IMR-90 (cell line): ENCODE measurements around the gene DDX24. TPM values are rescaled to one million over a fixed set of nuclear protein-coding genes. Genes with fewer than 3 reads are reported as not detected.

ENCODE experiments used
- ATAC-seq: fragments of 200-7000 bp; cut with Tn5 transposase; 2 replicates; pipeline ENCODE4 v1.9.1; 2020; ENCODE audit warnings: low read depth, mild to moderate bottlenecking, moderate library complexity
- BruUV-seq: library from RNA; stranded (reverse); fragments of 400-500 nt; replicated peaks from 2 replicates; lab custom pipeline; 2021; lab: Mats Ljungman, UMichigan
- CTCF ChIA-PET: fragments of 300-600 bp; formaldehyde crosslinking; extraction: SDS; loops from one replicate; lab custom pipeline; 2021; ENCODE audit warnings: antibody characterized with exemption; lab: Yijun Ruan, JAX
- POLR2A ChIA-PET: fragments of 300-600 bp; sonication (Branson Sonifier 250); formaldehyde crosslinking; loops from one replicate; lab custom pipeline; 2022; ENCODE audit warnings: antibody characterized with exemption; ENCODE audit not compliant: unreplicated experiment; lab: Charles Lee
- DNase-seq: peaks from one replicate; pipeline ENCODE4 v3.0.0; 2013
- H2AFZ ChIP-seq: replicated peaks from 2 replicates; pipeline ENCODE3; 2013; ENCODE audit warnings: low read length, mild to moderate bottlenecking; ENCODE audit not compliant: poor library complexity
- H2AK5ac ChIP-seq: 2 replicates; pipeline ENCODE4 v1.6.1; 2013; ENCODE audit warnings: low read depth, low read length, inconsistent platforms
- H2AK9ac ChIP-seq: replicated peaks from 2 replicates; pipeline ENCODE3; 2013; ENCODE audit warnings: mild to moderate bottlenecking, low read depth, low read length, moderate library complexity; ENCODE audit not compliant: poor library complexity
- H2BK120ac ChIP-seq: 2 replicates; pipeline ENCODE4 v1.6.1; 2013; ENCODE audit warnings: low read depth, low read length, inconsistent platforms
- H2BK15ac ChIP-seq: 3 replicates; pipeline ENCODE4 v1.6.1; 2013; ENCODE audit warnings: low read depth, low read length, inconsistent platforms
- H2BK20ac ChIP-seq: 2 replicates; pipeline ENCODE4 v1.6.1; 2013; ENCODE audit warnings: low read depth, mild to moderate bottlenecking, inconsistent platforms, low read length, moderate library complexity
- H2BK5ac ChIP-seq: 2 replicates; pipeline ENCODE4 v1.6.1; 2013; ENCODE audit warnings: mild to moderate bottlenecking, low read depth, low read length, inconsistent platforms; ENCODE audit not compliant: poor library complexity, severe bottlenecking
- H3K14ac ChIP-seq: replicated peaks from 2 replicates; pipeline ENCODE4 v1.6.1; 2013; ENCODE audit warnings: low read depth, low read length, inconsistent platforms
- H3K18ac ChIP-seq: 2 replicates; pipeline ENCODE4 v1.6.1; 2013; ENCODE audit warnings: low read depth, low read length, control low read depth
- H3K23ac ChIP-seq: 2 replicates; pipeline ENCODE4 v1.6.1; 2013; ENCODE audit warnings: low read depth, low read length, inconsistent platforms
- H3K27ac ChIP-seq: 2 replicates; pipeline ENCODE4 v1.5.1; 2013; ENCODE audit warnings: mild to moderate bottlenecking, control low read depth, low read length; ENCODE audit not compliant: insufficient read depth
- H3K27me3 ChIP-seq: 2 replicates; pipeline ENCODE4 v1.6.1; 2013; ENCODE audit warnings: low read length; ENCODE audit not compliant: control insufficient read depth, insufficient read depth
- H3K36me3 ChIP-seq: 2 replicates; pipeline ENCODE4 v1.6.1; 2013; ENCODE audit warnings: low read length, mixed read lengths; ENCODE audit not compliant: control insufficient read depth, insufficient read depth
- H3K4ac ChIP-seq: 2 replicates; pipeline ENCODE4 v1.6.1; 2013; ENCODE audit warnings: low read depth, low read length, inconsistent platforms
- H3K4me1 ChIP-seq: 2 replicates; pipeline ENCODE4 v1.6.1; 2013; ENCODE audit warnings: low read length, mixed read lengths; ENCODE audit not compliant: control insufficient read depth, insufficient read depth
- H3K4me2 ChIP-seq: 2 replicates; pipeline ENCODE4 v1.6.1; 2013; ENCODE audit warnings: low read depth, mild to moderate bottlenecking, control low read depth, low read length, moderate library complexity
- H3K4me3 ChIP-seq: 2 replicates; pipeline ENCODE4 v1.5.1; 2013; ENCODE audit warnings: low read depth, mild to moderate bottlenecking, control low read depth, low read length, moderate library complexity; ENCODE audit not compliant: insufficient read depth
- H3K56ac ChIP-seq: 2 replicates; pipeline ENCODE4 v1.6.1; 2013; ENCODE audit warnings: low read length, inconsistent platforms; ENCODE audit not compliant: insufficient read depth; ENCODE audit errors: extremely low read depth
- H3K79me1 ChIP-seq, 2 experiments: 2 replicates each; pipeline ENCODE4 v1.6.1; 2013; ENCODE audit warnings: low read length in 2 of 2, inconsistent platforms in 1 of 2, low read depth in 1 of 2
- H3K9ac ChIP-seq: 2 replicates; pipeline ENCODE4 v1.6.1; 2013; ENCODE audit warnings: low read depth, low read length, control low read depth
- H3K9me1 ChIP-seq: 2 replicates; pipeline ENCODE4 v1.6.1; 2013; ENCODE audit warnings: low read length, inconsistent platforms; ENCODE audit not compliant: insufficient read depth
- H3K9me3 ChIP-seq: 2 replicates; pipeline ENCODE4 v1.6.1; 2013; ENCODE audit warnings: low read length; ENCODE audit not compliant: control insufficient read depth, insufficient read depth
- H4K20me1 ChIP-seq: 2 replicates; pipeline ENCODE4 v1.6.1; 2013; ENCODE audit warnings: low read length, inconsistent platforms; ENCODE audit not compliant: insufficient read depth
- H4K5ac ChIP-seq: 2 replicates; pipeline ENCODE4 v1.6.1; 2013; ENCODE audit warnings: mild to moderate bottlenecking, low read depth, low read length, control low read depth
- H4K8ac ChIP-seq, 2 experiments: 2 replicates each; pipeline ENCODE4 v1.6.1; 2013; ENCODE audit warnings: low read depth in 2 of 2, low read length in 2 of 2, control low read depth in 1 of 2, inconsistent platforms in 1 of 2
- H4K91ac ChIP-seq: 2 replicates; pipeline ENCODE4 v1.6.1; 2013; ENCODE audit warnings: low read depth, low read length, inconsistent platforms; ENCODE audit not compliant: insufficient read depth
- BHLHE40 ChIP-seq: fragments of 150-350 bp; IDR thresholded peaks from 2 replicates; pipeline ENCODE4 v1.6.1; 2016; ENCODE audit warnings: mild to moderate bottlenecking, low read depth, low read length
- CEBPB ChIP-seq: IDR thresholded peaks from 2 replicates; pipeline ENCODE4 v1.6.1; 2012; ENCODE audit warnings: low read depth, low read length, improper control_type of control experiment
- CHD1 ChIP-seq: IDR thresholded peaks from 2 replicates; pipeline ENCODE4 v1.6.1; 2012; ENCODE audit warnings: low read depth, low read length, improper control_type of control experiment
- CTCF ChIP-seq: conservative IDR thresholded peaks from 2 replicates; pipeline ENCODE4 v1.5.1; 2012; ENCODE audit warnings: mild to moderate bottlenecking, low read depth, low read length, improper control_type of control experiment
- FOS ChIP-seq: fragments of 150-350 bp; IDR thresholded peaks from 2 replicates; pipeline ENCODE4 v1.6.1; 2016; ENCODE audit warnings: low read depth, low read length
- MAFK ChIP-seq: IDR thresholded peaks from 2 replicates; pipeline ENCODE4 v1.6.1; 2012; ENCODE audit warnings: low read depth, low read length, improper control_type of control experiment
- MAZ ChIP-seq: IDR thresholded peaks from 2 replicates; pipeline ENCODE4 v1.6.1; 2012; ENCODE audit warnings: low read depth, mild to moderate bottlenecking, low read length, improper control_type of control experiment, moderate library complexity, borderline replicate concordance
- MXI1 ChIP-seq: IDR thresholded peaks from 2 replicates; pipeline ENCODE4 v1.6.1; 2012; ENCODE audit warnings: low read depth, mild to moderate bottlenecking, low read length, moderate library complexity, borderline replicate concordance
- NFE2L2 ChIP-seq: fragments of 150-350 bp; IDR thresholded peaks from 2 replicates; pipeline ENCODE4 v1.6.1; 2016; ENCODE audit warnings: low read depth, mild to moderate bottlenecking, low read length
- POLR2A ChIP-seq: IDR thresholded peaks from 2 replicates; pipeline ENCODE4 v1.6.1; 2012; ENCODE audit warnings: mild to moderate bottlenecking, low read depth, low read length
- RAD21 ChIP-seq: IDR thresholded peaks from 2 replicates; pipeline ENCODE4 v1.6.1; 2012; ENCODE audit warnings: low read length, improper control_type of control experiment
- RCOR1 ChIP-seq: IDR thresholded peaks from 2 replicates; pipeline ENCODE4 v1.6.1; 2012; ENCODE audit warnings: mild to moderate bottlenecking, low read length, improper control_type of control experiment; ENCODE audit not compliant: insufficient replicate concordance
- RFX5 ChIP-seq: IDR thresholded peaks from 2 replicates; pipeline ENCODE4 v1.8.0; 2012; ENCODE audit warnings: low read depth, mild to moderate bottlenecking, low read length, moderate library complexity
- SMC3 ChIP-seq: fragments of 150-350 bp; IDR thresholded peaks from 2 replicates; pipeline ENCODE4 v1.6.1; 2016; ENCODE audit warnings: low read depth, mild to moderate bottlenecking, antibody characterized with exemption, low read length, moderate library complexity
- dilution Hi-C: fragments of 300-500 bp; cut with HindIII; formaldehyde crosslinking; loops from one replicate; pipeline ENCODE4 v1.14.3; 2018; ENCODE audit warnings: low sequenced_read_pairs; ENCODE audit not compliant: unreplicated experiment
- in situ Hi-C: fragments of 300-500 bp; cut with MboI; formaldehyde crosslinking; loops from 3 replicates; pipeline ENCODE4 v1.14.3; 2019; ENCODE audit warnings: low sequenced_read_pairs, inconsistent platforms, mixed read lengths
- intact Hi-C: fragments of 100-400 bp; cut with micrococcal nuclease; formaldehyde crosslinking; loops from 2 replicates; pipeline ENCODE4 v1.10.0; 2022
- polyA plus RNA-seq, 3 experiments: library from polyadenylated mRNA; depleted of rRNA; stranded (reverse); fragments of >200 nt; gene quantifications; 2 replicates each; pipeline ENCODE4 v1.2.3, GENCODE V29; 2012; ENCODE audit warnings: low replicate concordance in 1 of 3
- total RNA-seq: library from RNA; depleted of rRNA; stranded (reverse); fragments of >200 nt; gene quantifications from 2 replicates; pipeline ENCODE4 v1.2.3, GENCODE V29; 2012
- TF ChIP-seq, protein P1 (sequence below): fragments of 150-350 bp; IDR thresholded peaks from 2 replicates; pipeline ENCODE4 v1.6.1; 2017; ENCODE audit warnings: mild to moderate bottlenecking, antibody characterized with exemption, low read length, low read depth
- TF ChIP-seq, protein P2 (sequence below): fragments of 150-350 bp; IDR thresholded peaks from 2 replicates; pipeline ENCODE4 v1.6.1; 2016; ENCODE audit warnings: low read depth, mild to moderate bottlenecking, low read length, moderate library complexity, borderline replicate concordance

Gene DDX24
- total and polyA plus RNA-seq, 2 of the 4 experiments (the other 2 are of a cell fraction), result 134 to 155 TPM

DNA sequence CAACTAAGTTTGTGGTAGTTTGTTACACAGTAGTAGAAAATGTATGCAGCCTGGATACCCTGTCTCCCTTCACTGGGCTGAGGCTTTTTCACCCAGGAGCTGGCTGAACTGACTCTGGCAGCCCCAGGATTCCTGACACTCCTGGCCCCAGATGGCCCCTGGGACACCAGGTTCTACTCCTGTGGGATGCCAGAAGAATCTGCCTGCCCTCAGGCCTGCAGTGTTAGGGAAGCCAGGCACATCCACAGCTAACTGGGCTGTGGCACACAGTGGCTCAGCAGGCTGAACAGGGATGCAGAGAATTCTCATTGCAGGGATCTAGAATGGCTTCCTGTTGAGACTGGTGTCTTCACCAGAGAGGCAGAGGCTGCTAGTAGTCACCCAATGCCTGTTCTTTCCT lies 38.1 kb upstream of the DDX24 start:
- H3K9me3 ChIP-seq, result peaks cover 3% of the 10 kb centered on the region
- dilution Hi-C loops (no loop called here), intact Hi-C loops (no loop called here), in situ Hi-C loops (no loop called here)
- no peak overlapping the region for H3K56ac ChIP-seq
- TF ChIP-seq CTCF, result no peak
- TF ChIP-seq CEBPB, result no peak
- TF ChIP-seq, protein P1, sequence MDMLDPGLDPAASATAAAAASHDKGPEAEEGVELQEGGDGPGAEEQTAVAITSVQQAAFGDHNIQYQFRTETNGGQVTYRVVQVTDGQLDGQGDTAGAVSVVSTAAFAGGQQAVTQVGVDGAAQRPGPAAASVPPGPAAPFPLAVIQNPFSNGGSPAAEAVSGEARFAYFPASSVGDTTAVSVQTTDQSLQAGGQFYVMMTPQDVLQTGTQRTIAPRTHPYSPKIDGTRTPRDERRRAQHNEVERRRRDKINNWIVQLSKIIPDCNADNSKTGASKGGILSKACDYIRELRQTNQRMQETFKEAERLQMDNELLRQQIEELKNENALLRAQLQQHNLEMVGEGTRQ, result no peak
- TF ChIP-seq MAZ, result no peak
- no peak for TF ChIP-seq RAD21
- TF ChIP-seq, protein P2, sequence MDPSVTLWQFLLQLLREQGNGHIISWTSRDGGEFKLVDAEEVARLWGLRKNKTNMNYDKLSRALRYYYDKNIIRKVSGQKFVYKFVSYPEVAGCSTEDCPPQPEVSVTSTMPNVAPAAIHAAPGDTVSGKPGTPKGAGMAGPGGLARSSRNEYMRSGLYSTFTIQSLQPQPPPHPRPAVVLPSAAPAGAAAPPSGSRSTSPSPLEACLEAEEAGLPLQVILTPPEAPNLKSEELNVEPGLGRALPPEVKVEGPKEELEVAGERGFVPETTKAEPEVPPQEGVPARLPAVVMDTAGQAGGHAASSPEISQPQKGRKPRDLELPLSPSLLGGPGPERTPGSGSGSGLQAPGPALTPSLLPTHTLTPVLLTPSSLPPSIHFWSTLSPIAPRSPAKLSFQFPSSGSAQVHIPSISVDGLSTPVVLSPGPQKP, result no peak
- TF ChIP-seq NFE2L2, result no peak
- no peak for TF ChIP-seq POLR2A
- TF ChIP-seq FOS, result no peak
- TF ChIP-seq BHLHE40, result no peak
- TF ChIP-seq RCOR1, result no peak
- TF ChIP-seq CHD1, result no peak
- TF ChIP-seq RFX5, result no peak
- no peak for TF ChIP-seq MAFK
- no peak for TF ChIP-seq SMC3
- TF ChIP-seq MXI1, result no peak
- no peak overlapping the region for H4K8ac ChIP-seq
- ChIA-PET CTCF (interaction anchor here (1.0 kb wide), 1 partner anchor 18 kb away, joined by 3 read pairs; no protein-coding TSS in a partner anchor), POLR2A (no interaction called here)
- H3K9me1 ChIP-seq, result peaks cover 7% of the 10 kb centered on the region; the same call in 1 of the 2 replicates
- no peak overlapping the region for H2BK5ac ChIP-seq
- H2BK120ac ChIP-seq, result no peak overlapping the region
- H2BK20ac ChIP-seq, result no peak overlapping the region
- no peaks in the 10 kb centered on the region for H3K79me1 ChIP-seq
- no peak overlapping the region for H2AK9ac ChIP-seq
- no peak overlapping the region for H2AFZ ChIP-seq
- H3K4me3 ChIP-seq, result no peak overlapping the region
- H4K5ac ChIP-seq, result no peak overlapping the region
- H3K4ac ChIP-seq, result no peak overlapping the region
- H3K4me2 ChIP-seq, result no peak overlapping the region
- H4K20me1 ChIP-seq, result 0 out of 2 replicates have a peak, but pooled peaks cover 2% of the 10 kb centered on the region
- DNase-seq (no peak), ATAC-seq (no peak)
- no peak overlapping the region for H3K23ac ChIP-seq
- H3K18ac ChIP-seq, result no peak overlapping the region
- BruUV-seq, result no TSS peak
- H3K27ac ChIP-seq, result no peak overlapping the region
- H3K9ac ChIP-seq, result no peak overlapping the region
- H2AK5ac ChIP-seq, result no peak overlapping the region
- no peak overlapping the region for H3K14ac ChIP-seq
- H2BK15ac ChIP-seq, result no peak overlapping the region; the same call in 2 of the 3 replicates
- H4K91ac ChIP-seq, result no peak overlapping the region
- H3K36me3 ChIP-seq, result no peaks in the 10 kb centered on the region
- peaks cover 13% of the 10 kb centered on the region; the same call in 1 of the 2 replicates for H3K27me3 ChIP-seq
- H3K4me1 ChIP-seq, result peaks cover 13% of the 10 kb centered on the region
